Activated T-helper 9 cell treated with anti-CD3 and anti-CD28 coated beads, Interleukin-2, amount 50 U/mL, for 16 hours (primary cell): ENCODE measurements around the gene ARHGAP10.

Source experiments
- DNase-seq: peaks from one replicate; pipeline ENCODE4 v3.0.0-alpha.2; 2020; ENCODE audit warnings: low read depth

The ARHGAP10 gene, protein sequence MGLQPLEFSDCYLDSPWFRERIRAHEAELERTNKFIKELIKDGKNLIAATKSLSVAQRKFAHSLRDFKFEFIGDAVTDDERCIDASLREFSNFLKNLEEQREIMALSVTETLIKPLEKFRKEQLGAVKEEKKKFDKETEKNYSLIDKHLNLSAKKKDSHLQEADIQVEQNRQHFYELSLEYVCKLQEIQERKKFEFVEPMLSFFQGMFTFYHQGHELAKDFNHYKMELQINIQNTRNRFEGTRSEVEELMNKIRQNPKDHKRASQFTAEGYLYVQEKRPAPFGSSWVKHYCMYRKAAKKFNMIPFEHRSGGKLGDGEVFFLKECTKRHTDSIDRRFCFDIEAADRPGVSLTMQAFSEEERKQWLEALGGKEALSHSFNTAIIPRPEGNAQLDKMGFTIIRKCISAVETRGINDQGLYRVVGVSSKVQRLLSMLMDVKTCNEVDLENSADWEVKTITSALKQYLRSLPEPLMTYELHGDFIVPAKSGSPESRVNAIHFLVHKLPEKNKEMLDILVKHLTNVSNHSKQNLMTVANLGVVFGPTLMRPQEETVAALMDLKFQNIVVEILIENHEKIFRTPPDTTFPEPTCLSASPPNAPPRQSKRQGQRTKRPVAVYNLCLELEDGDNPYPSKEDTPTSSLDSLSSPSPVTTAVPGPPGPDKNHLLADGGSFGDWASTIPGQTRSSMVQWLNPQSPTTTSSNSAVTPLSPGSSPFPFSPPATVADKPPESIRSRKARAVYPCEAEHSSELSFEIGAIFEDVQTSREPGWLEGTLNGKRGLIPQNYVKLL

DNA sequence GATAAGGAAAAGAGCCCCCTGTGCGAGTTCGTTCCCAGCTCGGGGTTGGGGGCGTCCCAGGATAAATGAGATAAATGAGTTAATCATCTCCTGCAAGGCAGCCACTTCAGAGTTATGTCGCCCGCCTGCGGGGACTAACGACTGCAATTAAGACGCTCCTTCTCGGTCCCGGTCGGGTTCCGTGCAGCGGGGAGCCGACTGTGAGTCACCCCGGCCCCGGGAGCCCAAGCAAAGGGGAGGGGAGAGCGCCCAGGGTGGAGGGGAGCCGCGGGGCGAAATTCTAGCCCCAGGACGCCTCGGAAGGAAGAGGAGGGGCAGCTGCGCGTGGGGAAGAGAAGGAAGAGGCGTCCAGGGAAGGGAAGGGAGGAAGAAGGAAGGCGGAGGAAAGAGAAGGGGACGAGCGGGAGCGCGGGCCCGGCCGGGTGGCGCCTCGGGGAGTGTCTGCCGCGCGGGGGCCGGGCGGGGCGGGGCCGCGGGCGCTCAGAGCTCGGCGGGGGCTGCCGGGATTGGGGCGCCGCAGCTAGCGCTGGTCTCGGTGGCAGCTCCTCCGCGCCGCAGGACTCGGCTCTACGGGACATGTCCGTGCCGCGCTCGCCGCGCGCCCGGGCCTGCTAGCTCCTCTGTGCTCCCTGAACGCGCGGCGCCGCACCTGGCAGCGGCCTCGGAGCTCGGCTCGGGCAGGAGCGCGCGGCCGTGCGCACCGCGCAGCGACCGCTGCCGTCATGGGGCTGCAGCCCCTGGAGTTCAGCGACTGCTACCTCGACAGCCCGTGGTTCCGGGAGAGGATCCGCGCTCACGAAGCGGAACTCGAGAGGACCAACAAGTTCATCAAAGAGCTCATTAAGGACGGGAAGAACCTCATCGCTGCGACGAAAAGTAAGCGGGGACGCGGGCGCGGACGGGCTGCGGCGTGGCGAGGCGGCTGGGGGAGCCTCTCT is at the start of gene ARHGAP10:
Gene ARHGAP10, plus strand, starts transcription at position 509 of the 938 bp plus-strand sequence. Its CDS starts 214 bp downstream, at position 723.
- peak; percentile 64 for DNase-seq

DNA sequence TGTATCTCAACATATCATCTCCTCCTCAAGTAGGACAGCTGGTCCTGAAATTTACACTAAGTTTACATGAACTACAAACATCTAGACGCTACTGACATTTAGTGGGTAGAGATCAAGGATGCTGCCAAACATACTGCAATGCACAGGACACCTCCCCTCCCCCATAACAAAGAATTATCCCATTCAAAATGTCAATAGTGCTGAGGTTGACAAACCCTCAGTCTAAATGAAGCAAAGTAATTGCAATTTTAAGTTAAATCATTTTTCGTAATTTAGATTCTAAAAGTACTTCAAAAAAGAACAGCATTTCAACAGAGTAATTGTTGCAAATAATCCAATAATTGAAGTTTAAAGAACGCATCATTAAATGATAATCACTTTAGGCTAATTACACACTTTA is 49.1 kb upstream of the ARHGAP10 start:
- no peak for DNase-seq

DNA sequence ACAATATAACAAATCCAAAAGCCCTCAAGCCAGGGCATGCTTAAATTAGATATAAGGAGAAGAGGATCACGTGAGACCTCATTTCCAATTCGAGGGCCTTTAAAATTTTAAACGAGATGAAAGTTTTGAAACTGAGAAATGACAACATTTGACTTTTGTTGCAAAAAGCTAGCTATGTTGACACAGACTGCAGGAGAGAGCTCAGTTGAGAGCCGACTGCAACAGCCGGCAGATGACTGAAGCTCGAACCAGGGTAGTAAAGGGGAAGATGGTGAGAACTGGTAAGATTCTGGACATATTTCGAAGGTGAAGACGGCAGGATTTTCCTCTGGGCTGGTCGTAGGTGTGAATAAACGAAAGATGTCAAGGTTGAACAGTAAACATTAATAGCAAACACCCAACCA is 48.7 kb upstream of the ARHGAP10 start:
- no peak for DNase-seq

DNA sequence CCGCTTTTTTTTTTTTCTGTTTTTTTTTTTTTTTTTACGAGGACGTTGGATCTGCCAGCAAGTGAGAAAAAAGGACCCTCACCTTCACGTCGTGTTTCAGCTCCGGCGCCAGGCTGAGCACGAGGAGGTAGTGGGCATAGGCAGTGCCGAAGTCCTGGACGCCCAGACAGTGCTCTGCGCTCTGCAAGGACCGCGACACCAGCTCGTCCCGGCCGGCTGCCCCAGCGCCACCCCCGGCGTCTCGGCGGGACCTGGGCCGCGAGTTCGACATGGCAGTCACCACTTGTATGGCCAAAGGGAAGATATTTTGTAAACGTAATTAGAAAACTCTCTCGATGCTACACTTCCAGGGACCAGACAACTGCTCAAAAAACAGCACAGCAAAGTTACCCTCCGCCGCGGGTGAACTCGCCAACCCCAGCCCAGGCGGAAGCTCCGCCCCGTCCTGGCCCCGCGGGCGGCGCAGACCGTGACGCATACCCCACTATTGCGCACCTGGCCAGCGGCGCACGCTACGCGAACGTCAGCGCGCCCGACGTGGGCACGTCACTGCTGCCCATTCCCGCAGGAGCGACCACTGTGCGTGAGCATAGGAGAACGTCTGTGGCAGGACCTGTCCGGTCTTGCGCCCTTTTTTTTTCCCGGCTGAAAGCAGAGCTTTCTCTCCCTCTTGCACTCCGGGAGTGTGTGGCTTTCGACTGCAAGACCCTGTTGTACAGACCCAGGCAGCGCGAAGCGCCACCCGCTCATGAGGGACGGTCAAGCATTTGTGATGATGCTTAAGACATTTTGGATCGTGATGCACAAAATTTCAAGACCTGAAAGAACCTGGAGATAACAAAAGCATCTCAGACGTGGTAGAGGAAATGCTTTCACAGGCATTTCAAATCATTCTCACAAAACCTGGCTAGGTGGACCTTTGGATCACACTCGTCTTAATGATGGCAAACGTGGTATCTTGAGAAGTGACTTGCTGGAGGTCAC is 47.9 kb upstream of the ARHGAP10 start, which contains the start of gene PRMT9:
Gene PRMT9, minus strand, starts transcription at position 447 of the 984 bp plus-strand sequence. Its CDS starts 176 bp downstream, at position 271.
- DNase-seq, result peak; percentile 79

DNA sequence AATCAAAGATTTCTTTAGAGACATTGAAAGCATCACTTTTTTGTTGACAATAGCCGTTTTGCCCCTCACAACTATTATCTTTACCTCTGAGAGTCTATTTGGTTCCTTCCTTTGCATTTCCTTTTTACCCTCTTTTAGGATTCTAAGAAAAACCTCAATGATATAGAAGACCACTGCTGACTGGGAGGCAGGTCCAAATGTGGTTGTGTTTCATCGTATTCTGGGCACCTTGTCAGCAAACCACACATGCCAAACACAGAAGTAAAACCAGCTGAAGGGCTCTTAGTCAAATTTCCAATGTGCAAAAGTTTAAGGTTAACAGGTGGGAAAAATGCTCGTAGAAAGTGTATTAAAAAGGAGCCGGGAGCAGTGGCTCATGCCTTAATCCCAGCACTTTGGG is 42.8 kb upstream of the ARHGAP10 start:
- DNase-seq, result no peak

DNA sequence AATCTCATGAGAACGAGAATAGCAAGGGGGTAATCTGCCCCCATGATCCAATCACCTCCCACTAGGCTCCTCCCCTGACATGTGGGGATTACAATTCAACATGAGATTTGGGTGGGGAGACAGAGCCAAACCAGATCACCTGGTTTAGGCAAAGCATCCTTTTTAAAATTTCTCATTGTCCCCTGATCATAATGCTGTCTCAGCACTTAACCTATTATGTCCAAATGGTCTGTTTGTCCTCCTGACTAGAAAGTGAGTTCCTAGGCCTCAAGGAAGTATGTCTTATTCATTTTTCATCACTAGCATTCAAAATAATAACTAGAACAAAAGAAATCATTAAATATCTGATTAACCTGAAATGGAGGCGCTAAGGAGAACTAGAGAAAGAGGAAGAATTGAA is 40.1 kb upstream of the ARHGAP10 start:
- no peak for DNase-seq

DNA sequence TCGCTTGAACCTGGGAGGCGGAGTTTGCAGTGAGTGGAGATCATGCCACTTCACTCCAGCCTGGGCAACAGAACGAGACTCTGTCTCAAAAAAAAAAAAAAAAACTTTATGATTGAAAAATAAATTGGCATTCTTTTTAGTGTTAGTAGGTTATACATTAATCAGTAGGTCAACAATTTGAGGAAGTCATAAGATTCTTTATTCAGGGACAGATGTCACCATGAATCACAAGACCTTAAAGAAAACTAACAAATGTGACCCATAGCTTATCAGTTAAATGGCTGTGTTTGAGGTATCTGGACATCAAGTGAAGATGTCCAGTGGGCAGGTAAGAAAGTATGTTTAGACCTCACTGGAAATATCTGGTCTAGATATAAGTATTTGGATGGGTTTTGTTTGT is 38.7 kb upstream of the ARHGAP10 start:
- no peak for DNase-seq

DNA sequence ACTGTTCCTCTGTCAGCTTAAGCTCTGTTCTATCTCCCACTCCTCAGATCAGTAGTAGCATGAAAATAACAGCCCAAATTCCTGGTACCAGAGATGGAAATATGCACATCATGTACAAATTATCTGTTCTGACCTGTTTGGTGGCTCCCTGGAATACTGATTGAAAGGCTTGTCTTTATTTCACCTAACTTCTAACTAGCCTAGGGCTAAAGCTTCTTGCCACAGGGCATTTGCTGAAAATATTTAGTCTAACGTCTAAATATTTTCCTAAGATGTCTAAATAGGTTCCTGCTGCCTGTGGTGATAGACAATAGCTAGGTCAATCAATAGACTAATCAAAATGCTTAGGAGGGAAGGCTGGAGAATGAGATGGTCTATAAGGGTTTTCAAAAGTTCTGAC is 35.0 kb upstream of the ARHGAP10 start:
- DNase-seq, result no peak

DNA sequence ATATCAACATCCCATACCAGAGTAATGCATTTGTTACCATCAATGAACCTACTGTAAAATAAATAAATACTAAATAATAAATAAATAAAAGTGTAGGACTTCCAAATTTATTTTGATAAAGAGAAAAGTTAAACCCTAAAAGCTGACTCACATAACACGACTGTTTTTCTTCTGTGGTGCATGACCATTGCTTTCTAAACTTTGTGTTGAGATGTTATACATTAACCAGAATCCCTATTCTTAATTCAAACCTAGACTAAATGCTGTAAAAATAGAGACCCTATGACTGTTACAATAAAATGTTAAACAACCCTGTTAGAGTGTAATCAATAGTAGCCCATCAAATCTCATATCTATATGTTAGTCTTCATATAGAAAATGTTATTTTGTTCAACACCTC is 27.0 kb upstream of the ARHGAP10 start:
- no peak for DNase-seq

DNA sequence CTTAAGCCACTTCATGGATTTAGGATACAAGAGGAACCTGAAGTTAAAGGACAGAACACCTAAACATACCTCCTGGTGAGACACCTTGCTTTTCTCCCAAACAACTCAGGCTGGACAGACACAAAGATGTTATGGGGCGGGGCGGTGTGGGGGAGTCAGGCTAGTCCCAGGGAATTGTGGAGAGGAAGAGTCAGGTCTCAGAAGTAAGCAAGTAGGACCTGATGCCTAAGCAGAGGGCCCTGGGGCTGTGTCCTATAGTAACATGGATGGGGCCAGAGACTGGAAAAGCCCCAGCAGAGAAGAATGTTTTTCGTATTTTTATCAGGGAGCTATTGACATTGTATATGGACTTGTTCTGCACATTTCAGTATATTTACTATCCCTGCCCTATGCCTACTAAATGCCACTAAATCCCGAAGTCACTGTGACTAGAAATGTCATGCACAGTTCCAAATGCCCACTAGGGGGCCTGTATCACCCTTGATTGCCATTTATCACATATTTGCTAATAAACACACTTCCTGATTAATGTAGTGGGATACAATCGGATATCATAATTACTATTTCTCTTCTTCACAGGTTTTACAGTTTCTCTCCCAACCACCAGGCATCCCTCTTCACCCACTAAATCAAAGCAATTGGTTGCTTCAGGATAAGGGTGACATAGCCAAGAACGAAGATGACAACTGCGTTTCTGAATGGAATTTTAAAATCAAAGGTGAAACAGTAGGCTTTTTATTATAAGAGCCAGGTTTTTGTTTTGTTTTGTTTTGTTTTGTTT is 23.8 kb upstream of the ARHGAP10 start:
- peak; percentile 27 for DNase-seq

DNA sequence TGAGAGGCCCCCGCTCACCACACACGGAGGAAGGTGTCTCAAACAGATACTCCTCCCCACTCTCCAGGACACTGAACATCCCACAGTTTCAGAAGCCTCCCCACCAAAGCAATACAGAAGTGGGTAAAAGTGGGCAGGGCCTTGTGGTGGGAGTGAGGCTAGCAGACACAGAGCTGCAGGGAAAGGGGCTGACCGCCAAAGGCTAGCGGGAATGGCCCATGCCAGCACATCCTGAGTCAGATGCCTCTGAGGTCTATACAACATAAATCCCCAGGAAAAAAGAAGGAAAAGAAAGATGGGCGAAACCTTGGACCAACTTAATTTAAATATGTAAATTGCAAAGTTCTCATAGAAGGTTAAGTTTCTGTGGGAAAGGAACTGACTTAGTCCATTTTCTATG is 21.9 kb upstream of the ARHGAP10 start:
- DNase-seq, result no peak

DNA sequence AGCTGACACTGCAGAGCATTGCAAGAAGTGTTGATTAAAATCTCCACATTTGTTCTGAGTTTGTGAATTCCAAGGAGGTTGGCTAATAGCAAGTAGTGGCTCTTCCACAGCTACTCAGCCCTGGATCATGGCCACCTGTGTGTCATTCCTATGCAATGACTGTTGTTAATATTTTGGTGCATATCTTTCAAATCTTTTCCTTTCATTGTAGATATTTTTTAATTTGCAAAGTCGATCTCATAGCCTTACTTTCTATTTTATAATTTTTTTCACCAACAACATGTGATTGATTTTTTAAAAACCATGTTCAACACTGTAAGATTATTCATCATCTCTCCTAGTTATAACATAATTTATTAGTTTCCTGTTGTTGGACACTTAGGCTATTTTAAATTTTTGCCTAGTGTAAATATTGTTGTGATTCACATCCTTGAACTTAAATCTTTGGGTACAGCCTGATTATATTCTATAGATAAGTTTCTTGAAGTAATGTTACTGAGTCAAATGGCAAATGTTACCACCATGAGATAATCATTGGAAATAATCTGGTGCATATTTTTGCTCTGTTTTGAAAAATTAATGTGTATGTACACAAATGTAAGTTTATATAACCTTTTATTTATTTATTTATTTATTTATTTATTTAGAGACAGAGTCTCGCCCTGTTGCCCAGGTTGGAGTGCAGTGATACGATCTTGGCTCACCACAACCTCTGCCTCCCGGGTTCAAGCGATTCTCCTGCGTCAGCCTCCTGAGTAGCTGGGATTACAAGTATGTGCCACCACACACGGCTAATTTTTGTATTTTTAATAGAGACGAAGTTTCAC is 17.1 kb upstream of the ARHGAP10 start:
- DNase-seq, result no peak

DNA sequence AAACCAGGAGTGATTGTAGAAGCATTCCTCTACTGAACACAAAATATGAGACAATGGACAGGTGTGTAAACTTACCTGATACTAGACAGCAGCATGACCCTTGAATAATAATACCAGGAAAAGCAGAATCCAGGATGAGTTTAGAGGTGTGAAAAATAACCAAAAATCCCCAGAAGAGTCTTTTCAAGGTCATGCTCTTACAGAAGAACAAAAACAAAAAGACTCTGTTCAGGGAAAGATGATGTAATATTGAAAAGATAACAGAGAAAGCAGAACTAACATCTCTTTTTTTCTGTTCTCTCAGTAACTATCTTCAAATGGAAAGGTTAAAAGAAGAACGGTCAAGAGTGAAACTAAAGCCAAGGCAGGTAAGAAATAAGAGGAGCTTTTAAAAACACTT is 14.0 kb upstream of the ARHGAP10 start:
- no peak for DNase-seq

DNA sequence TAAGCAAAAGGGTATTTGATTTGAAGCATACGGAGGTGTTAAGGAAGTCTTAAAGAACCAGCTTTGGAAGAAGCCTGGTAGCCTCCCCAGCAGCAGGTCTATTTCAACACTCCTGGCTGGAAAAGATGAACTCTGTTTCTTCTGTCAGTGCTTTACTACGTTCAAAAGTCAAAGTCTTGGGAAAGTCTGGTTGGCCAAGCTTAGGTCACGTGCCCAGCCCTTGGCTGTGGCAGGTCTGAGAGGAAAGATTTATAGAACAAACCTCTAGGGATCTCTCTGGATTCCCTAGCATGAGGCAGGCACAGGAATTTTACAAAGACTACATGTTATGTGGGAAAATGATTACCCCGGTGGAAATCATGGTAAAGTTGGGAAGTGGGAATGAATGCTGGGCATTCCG is 8.6 kb upstream of the ARHGAP10 start:
- DNase-seq, result no peak

DNA sequence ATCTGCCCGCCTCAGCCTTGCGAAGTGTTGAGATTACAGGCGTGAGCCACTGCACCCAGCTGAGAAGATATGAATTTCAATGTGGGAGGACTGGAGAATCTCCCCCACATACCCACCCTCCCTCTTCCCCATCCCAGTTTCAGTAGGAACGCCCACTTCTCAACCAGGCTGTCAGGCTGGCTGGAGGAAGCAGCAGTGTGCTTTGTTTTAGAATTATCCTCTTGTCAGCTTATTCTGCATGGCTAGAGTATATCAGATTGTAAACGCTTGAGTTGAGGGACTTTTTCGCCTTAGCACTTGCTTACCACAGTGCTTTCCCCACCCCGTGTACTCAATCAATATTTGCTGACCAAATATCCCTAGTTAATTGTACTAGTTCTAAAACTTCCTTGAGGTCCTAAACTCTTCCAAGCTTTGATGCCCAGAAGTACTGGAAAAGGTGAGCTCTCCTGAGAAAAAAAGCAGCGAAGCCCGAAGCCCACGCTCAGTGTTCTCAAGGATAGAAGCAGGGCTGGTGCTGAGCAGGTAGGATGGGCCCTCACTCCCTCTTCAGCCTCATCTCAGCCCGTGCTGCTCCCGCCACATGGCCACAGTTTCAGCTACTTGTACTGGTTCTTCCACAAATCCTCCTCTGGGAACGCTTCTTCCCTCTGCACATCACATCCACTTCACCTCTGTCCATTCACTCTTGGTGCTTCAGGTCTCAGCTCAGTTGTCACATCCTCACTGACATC is 7.3 kb upstream of the ARHGAP10 start:
- no peak for DNase-seq

DNA sequence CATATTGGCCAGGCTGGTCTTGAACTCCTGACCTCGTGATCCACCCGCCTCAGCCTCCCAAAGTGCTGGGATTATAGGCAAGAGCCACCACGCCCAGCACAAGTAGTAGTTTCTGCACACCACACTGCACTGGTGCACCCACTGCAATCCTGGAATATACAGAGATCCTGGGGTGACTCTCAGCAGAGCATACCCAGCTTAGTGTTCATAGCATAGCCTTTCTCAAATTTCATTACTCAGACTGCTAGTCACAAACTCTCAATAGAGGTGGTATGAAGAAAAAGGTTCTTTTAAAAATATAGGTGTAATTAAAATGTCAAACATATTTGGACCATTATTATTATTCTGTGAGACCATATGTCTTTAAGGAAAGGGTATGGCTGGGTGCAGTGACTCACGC is 6.2 kb upstream of the ARHGAP10 start:
- no peak for DNase-seq

DNA sequence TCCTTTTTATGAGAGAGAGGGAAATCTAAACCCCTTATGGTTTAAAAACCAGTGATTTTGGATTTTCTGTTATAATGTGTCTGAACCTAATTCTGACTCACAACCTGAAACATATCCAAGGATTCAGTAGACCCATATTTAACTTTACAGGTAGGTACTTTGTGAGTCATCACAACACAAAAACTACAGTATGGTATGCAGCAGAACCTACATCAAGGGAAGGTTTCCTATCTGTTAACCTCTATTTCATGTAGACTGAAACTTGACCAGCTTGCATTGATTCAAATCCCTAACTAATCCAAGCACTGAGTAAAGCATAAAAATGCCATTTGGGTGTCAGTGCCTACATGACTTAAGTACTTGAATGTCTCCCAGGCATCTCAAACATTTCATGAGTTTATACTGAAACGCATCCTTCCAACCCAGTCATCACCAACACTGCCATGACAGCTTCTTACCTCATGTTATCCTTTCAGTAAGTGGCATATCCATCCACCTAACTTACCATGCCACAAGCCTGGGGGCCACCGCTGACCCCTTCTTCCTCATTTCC is 4.3 kb upstream of the ARHGAP10 start:
- no peak for DNase-seq

DNA sequence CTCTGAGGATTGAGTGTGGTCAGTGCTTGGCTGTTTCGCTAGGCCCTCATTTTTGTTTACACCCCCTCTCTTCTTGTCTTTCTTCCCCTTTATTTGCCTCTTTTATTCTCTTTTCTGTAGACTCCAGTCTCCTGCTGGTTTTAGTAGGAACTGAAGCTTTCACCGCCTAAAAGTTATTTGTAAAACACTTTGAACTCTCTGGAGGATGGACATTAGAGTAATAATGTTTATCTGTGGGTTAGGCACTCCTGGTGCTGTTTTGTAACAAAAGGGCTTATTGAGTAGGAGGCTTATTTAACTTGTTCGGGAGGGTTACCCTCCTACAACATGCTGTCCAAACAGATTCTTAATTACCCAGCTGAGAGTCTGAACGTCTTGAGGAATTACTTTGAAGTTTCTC is 1.6 kb upstream of the ARHGAP10 start:
- no peak for DNase-seq
